Effector memory CD8-positive, alpha-beta T cell (primary cell): ENCODE results near the gene NCK1.

Experiments
- ATAC-seq: fragments of 150-1000 bp; cut with Tn5 transposase; replicated peaks from 2 replicates; pipeline ENCODE4 v1.10.0; 2021; ENCODE audit warnings: mild to moderate bottlenecking, moderate library complexity
- DNase-seq, 3 experiments: peaks; one replicate each; pipeline ENCODE4 v3.0.0; 2021
- H3K27ac Mint-ChIP-seq, 2 donors: one replicate each; pipeline ENCODE4 v1.8.0; 2022; ENCODE audit warnings: mild to moderate bottlenecking in 2 of 2, mixed read lengths in 2 of 2, moderate library complexity in 2 of 2
- H3K27me3 Mint-ChIP-seq, 2 donors: one replicate each; pipeline ENCODE4 v1.8.0; 2022; ENCODE audit warnings: mixed read lengths in 2 of 2
- H3K36me3 Mint-ChIP-seq: one replicate; pipeline ENCODE4 v1.8.0; 2022; ENCODE audit warnings: mild to moderate bottlenecking, moderate library complexity, mixed read lengths; ENCODE audit not compliant: insufficient read depth
- H3K4me1 Mint-ChIP-seq, 2 donors: one replicate each; pipeline ENCODE4 v1.8.0; 2022; ENCODE audit warnings: low read depth in 2 of 2, mixed read lengths in 2 of 2
- H3K4me3 Mint-ChIP-seq, 2 donors: one replicate each; pipeline ENCODE4 v1.8.0; 2022; ENCODE audit warnings: mild to moderate bottlenecking in 2 of 2, mixed read lengths in 2 of 2, moderate library complexity in 2 of 2
- H3K9me3 Mint-ChIP-seq, 2 donors: one replicate each; pipeline ENCODE4 v1.8.0; 2022; ENCODE audit warnings: mixed read lengths in 2 of 2
- total RNA-seq, 9 experiments: gene quantifications; one replicate each; lab custom pipeline; 2026; lab: John Stamatoyannopoulos, UW

Gene NCK1
- total RNA-seq, result 28.0 to 64.5 (median 42.3) reads per million in 9 experiments

DNA sequence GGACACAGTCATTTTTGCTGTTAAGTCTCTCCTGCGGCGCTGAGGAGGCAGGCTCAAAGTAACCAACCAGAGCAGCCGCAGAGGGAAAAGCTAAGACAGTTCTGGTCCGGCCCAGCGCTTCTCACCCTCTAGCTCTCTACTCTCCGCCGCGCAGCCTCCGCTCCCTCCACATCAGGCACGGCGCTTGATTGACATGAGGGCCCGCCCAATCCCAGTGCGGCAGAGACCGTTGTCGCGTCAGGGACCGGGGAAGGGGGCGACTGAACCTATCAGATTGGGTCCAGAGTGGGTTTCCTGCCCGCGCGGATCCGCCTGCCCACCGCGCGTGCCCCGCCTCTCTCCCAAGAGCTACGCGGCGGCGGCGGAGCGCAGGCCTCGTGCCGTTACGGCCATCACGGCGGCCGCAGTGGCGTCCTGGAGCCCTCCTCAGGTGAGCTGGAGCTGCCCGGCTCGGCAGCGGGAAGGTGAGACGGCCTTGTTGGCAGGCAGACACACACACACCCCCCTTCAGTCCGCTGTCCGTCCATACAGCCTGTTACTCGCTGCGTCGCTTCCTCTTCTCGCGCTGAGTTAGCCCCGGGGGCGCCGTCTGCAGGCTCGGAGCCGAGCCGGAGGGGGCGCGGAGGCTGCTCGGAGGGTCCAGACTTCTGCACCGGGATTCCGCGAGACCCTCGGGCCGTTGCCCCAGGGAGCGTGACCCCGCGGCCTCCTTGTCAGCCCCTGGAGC, at the start of gene NCK1:
NCK1 (plus strand) TSS at position 319 of the 727 bp plus-strand sequence. CDS start 65,794 bp downstream, outside the sequence.
- peak; percentile 97 to 98 (median 98) for DNase-seq
- Mint-ChIP-seq H3K27ac (peak within 1 kb of the TSS; percentile 94 to 96), H3K27me3 (no peaks in the 10 kb centered on the region), H3K4me3 (peak within 1 kb of the TSS; percentile 93 to 94), H3K36me3 (peaks cover 22% of the 10 kb centered on the region), H3K9me3 (peaks cover 2 to 3% of the 10 kb centered on the region in 2 donors), H3K4me1 (peaks cover 34 to 63% of the 10 kb centered on the region in 2 donors)
- ATAC-seq, result peak; percentile 90

DNA sequence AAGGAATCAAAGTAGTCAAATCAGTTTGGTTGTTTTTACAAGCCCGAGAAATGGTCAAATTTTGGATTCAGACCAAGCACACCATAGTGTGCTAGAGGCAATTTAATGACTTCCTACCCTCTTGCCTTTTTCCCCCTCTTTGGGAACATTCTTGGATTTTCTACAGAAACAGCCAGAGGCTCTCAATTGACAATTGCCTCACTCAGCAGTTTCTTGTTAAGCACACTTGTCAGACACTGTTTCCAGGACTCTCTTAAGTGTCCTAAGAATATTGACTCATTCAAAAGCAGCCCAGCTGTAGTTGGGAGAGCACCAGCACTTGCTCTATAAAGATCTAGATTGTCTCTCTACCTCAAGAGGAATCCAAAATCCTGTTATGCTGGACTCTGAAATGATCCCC, 44.6 kb upstream of the NCK1 start:
- Mint-ChIP-seq H3K27ac (peak overlapping the region in 1 of 2 donors; percentile 85), H3K4me3 (peak overlapping the region in 1 of 2 donors; percentile 92), H3K27me3 (peaks cover 18 to 37% of the 10 kb centered on the region in 2 donors), H3K36me3 (no peaks in the 10 kb centered on the region), H3K4me1 (peaks cover 16 to 18% of the 10 kb centered on the region in 2 donors), H3K9me3 (no peaks in the 10 kb centered on the region)
- no peak for DNase-seq
- ATAC-seq, result no peak

DNA sequence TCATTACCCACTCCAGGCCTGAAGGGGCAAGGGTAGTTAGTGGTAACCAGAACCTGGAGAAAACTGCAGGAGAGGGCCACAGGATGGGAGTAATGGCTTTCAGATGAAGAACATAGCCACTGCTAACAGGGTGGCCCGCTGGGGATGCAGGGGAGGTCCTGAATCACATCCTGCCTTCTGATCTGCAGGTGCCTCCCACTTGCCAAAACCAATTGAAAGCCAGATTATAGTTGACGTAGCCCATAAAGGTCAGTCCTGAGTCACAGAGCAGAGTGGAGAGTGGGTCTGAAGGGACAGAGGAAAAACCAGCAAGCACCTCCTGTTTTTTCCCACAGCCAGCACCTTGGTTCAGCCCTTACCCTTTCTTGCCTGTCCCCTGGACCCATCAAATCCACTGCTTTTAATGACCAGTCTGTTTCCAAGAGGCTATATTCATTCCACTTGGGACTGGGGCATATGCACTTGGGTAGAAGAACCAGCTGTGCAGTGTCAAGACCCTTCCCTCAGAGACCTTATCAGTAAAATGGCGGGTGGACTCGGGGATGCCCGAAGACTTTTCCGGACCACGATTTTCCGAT, 43.7 kb upstream of the NCK1 start:
- Mint-ChIP-seq H3K4me3 (peak overlapping the region; percentile 92 to 93), H3K27ac (peak overlapping the region; percentile 10 to 85), H3K36me3 (no peaks in the 10 kb centered on the region), H3K27me3 (peaks cover 18 to 37% of the 10 kb centered on the region in 2 donors), H3K4me1 (peaks cover 16 to 18% of the 10 kb centered on the region in 2 donors), H3K9me3 (peaks cover 0 to 2% of the 10 kb centered on the region in 2 donors)
- ATAC-seq, result peak; percentile 70
- DNase-seq, result peak in 2 of 3 experiments; percentile 6 to 23

DNA sequence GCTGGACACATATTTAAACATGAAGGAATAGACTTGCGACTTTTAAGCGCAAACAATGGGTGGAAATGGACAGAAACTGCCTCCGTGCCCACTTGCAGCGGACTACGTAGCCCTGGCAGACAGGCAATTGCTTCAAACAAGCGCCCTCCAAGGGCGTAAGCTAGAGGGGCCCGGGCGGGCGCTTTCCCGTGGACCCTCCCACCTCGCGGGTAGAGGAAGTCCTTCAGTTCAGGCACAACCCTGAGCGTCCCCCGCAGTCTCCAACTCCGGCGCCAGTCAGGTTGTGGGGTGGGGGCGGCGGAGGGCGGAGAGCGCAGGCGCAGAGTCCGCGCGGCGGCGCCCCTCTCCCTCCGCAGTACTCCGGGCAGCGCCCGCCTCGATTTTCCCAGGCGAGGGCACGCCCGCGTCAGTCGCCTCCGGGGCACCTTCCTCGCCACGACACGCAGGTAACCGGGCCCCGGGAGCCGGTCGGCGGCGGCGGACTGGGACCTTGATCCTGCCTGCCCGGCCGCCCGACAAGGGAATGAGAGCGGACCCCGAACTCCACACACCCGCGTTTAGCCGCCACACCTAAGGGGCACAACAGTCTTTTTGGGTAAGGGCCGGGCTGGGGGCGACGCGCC, 43.1 kb upstream of the NCK1 start, which contains the start of gene SLC35G2:
SLC35G2 (plus strand) TSS at position 358 of the 623 bp plus-strand sequence. CDS start 35,335 bp downstream, outside the sequence.
- H3K27ac Mint-ChIP-seq, result peak within 1 kb of the TSS; percentile 59 to 85
- peaks cover 18 to 37% of the 10 kb centered on the region in 2 donors for H3K27me3 Mint-ChIP-seq
- peaks cover 0 to 2% of the 10 kb centered on the region in 2 donors for H3K9me3 Mint-ChIP-seq
- peak within 1 kb of the TSS; percentile 92 to 93 for H3K4me3 Mint-ChIP-seq
- H3K4me1 Mint-ChIP-seq, result peaks cover 16 to 18% of the 10 kb centered on the region in 2 donors
- ATAC-seq, result peak; percentile 73
- H3K36me3 Mint-ChIP-seq, result no peaks in the 10 kb centered on the region
- DNase-seq, result peak; percentile 22 to 41 (median 29)

- H3K27ac Mint-ChIP-seq, result peak overlapping the region; percentile 45 to 59
- peaks cover 16 to 18% of the 10 kb centered on the region in 2 donors for H3K4me1 Mint-ChIP-seq
- peaks cover 0 to 2% of the 10 kb centered on the region in 2 donors for H3K9me3 Mint-ChIP-seq
- ATAC-seq, result peak; percentile 37
- DNase-seq, result peak in 1 of 3 experiments; percentile 2
- peaks cover 18 to 37% of the 10 kb centered on the region in 2 donors for H3K27me3 Mint-ChIP-seq
- peak overlapping the region; percentile 92 to 93 for H3K4me3 Mint-ChIP-seq
- no peaks in the 10 kb centered on the region for H3K36me3 Mint-ChIP-seq
Measured at GRCh38 chr3:136819392-136819730, 42.6 kb upstream of the NCK1 start.

DNA sequence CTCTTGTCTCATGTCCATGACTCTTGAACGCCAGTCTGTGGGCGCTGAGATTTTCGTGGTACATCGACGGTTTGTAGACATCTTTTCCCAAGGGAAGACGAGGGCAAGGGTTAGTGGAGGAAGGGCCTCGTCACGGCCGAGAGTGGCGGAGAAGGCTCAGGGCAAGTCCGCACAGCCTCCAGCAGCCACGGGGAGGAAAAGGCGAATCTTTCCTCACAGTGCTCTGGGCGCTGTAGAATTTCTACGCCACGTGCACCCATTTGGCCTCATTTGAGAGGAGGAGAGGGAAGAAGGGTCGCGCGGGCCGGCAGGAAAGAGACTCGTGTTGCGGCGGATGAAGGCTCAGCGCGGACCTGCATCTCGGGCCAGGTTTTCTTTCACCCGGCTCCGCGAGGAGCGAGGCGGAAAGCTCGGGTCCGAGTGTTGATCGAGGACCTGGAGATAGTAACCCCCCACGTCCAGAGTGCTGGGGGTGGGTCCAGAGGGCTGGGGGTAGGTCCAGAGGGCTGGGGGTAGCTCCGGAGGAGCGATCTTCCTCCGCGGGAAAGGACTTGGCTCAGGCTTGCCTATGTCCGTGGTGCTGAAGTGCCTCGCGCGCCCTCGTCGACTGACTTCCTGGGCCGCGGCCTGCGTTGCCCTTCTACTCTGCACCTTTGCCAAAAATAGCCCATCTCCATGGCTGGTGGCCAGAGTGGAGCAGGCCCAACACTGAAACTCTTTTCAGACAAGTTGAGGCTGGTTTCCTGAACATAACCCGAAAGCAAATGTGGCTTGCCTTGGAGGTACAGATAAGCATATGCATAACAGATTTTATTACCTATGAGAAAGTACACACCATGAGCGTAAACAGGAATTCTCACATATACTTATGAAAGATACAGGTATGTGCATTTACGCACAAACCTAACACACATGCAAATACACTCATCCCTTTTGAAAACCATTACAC, 42.0 kb upstream of the NCK1 start:
- H3K9me3 Mint-ChIP-seq, result peaks cover 0 to 2% of the 10 kb centered on the region in 2 donors
- DNase-seq, result peak in 2 of 3 experiments; percentile 2 to 15
- H3K4me3 Mint-ChIP-seq, result peak overlapping the region; percentile 92 to 93
- no peaks in the 10 kb centered on the region for H3K36me3 Mint-ChIP-seq
- peak; percentile 35 for ATAC-seq
- H3K27me3 Mint-ChIP-seq, result peaks cover 18 to 37% of the 10 kb centered on the region in 2 donors
- peaks cover 16 to 18% of the 10 kb centered on the region in 2 donors for H3K4me1 Mint-ChIP-seq
- peak overlapping the region; percentile 45 to 59 for H3K27ac Mint-ChIP-seq

DNA sequence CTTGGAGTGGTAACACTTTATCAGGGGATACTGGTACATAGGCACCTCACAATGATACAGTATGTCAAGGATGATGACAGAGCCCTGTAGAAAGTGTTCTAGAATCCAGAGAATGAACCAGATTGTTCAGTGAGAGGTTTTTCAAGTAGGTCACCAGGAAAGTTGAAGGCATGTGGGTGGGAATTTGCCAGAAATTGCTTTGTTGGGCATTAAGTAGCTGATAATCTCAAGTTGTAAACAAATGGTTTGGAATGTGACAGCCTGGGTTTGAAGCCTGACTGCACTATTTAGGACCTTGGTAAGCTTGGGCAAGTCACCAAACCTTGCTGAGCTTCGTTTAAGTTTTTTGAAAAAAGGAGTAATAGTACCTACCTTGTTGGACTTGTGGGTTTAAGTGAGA, 30.5 kb upstream of the NCK1 start:
- peaks cover 0 to 54% of the 10 kb centered on the region in 2 donors for H3K27me3 Mint-ChIP-seq
- ATAC-seq (no peak), DNase-seq (no peak)
- peaks cover 0 to 18% of the 10 kb centered on the region in 2 donors for H3K4me1 Mint-ChIP-seq
- no peak overlapping the region for H3K27ac Mint-ChIP-seq
- H3K4me3 Mint-ChIP-seq, result no peak overlapping the region
- no peaks in the 10 kb centered on the region for H3K36me3 Mint-ChIP-seq
- no peaks in the 10 kb centered on the region for H3K9me3 Mint-ChIP-seq

GRCh38 chr3:136835089-136835812, 26.8 kb upstream of the NCK1 start:
- H3K9me3 Mint-ChIP-seq, result no peaks in the 10 kb centered on the region
- H3K4me1 Mint-ChIP-seq, result peaks cover 5 to 31% of the 10 kb centered on the region in 2 donors
- peak overlapping the region in 1 of 2 donors; percentile 17 for H3K27ac Mint-ChIP-seq
- no peaks in the 10 kb centered on the region for H3K36me3 Mint-ChIP-seq
- DNase-seq (no peak), ATAC-seq (no peak)
- peaks cover 0 to 24% of the 10 kb centered on the region in 2 donors for H3K27me3 Mint-ChIP-seq
- H3K4me3 Mint-ChIP-seq, result no peak overlapping the region

GRCh38 chr3:136835813-136836510, 26.0 kb upstream of the NCK1 start:
- DNase-seq (no peak), ATAC-seq (no peak)
- peaks cover 0 to 17% of the 10 kb centered on the region in 2 donors for H3K27me3 Mint-ChIP-seq
- peaks cover 5 to 31% of the 10 kb centered on the region in 2 donors for H3K4me1 Mint-ChIP-seq
- peak overlapping the region in 1 of 2 donors; percentile 17 for H3K27ac Mint-ChIP-seq
- H3K9me3 Mint-ChIP-seq, result no peaks in the 10 kb centered on the region
- H3K4me3 Mint-ChIP-seq, result no peak overlapping the region
- H3K36me3 Mint-ChIP-seq, result no peaks in the 10 kb centered on the region

- Mint-ChIP-seq H3K36me3 (no peaks in the 10 kb centered on the region), H3K4me1 (peaks cover 5 to 31% of the 10 kb centered on the region in 2 donors), H3K27me3 (peaks cover 0 to 11% of the 10 kb centered on the region in 2 donors), H3K27ac (no peak overlapping the region), H3K9me3 (no peaks in the 10 kb centered on the region), H3K4me3 (no peak overlapping the region)
- ATAC-seq, result no peak
- DNase-seq, result no peak
Measured at GRCh38 chr3:136836511-136837156, 25.4 kb upstream of the NCK1 start.
